ENCODE data around the gene BPIFB1. TPM values are rescaled to one million over a fixed set of nuclear protein-coding genes. Genes with fewer than 3 reads are reported as not detected.

The BPIFB1 gene
- total and polyA plus RNA-seq, 2 of the 8 experiments (the other 6 are each of a cell fraction or from before 2014, with no cell fraction given), result not detected

GRCh38 chr20:33280775-33281174 lies 2.2 kb upstream of the BPIFB1 start (continued):
- TF ChIP-seq TAF7 (optimal IDR thresholded peaks at IDR 0.05; ENCODE audit: borderline replicate concordance, low read depth, low read length), result no peak
- TF ChIP-seq RXRA (IDR thresholded peaks at IDR 0.05; ENCODE audit: insufficient read depth, low read depth, low read length), result no peak
- TF ChIP-seq CREB1 (IDR thresholded peaks at IDR 0.05), result no peak
- TF ChIP-seq TCF12 (IDR thresholded peaks at IDR 0.05; ENCODE audit: low read depth, low read length), result no peak
- no peak for TF ChIP-seq RAD21 (IDR thresholded peaks at IDR 0.05 in 1 of 2, conservative IDR thresholded peaks at IDR 0.05 in 1 of 2; ENCODE audit: low read depth in 2 of 2, low read length in 2 of 2)
- TF ChIP-seq FOSL1 (IDR thresholded peaks at IDR 0.05; ENCODE audit: insufficient read depth, low read depth, low read length), result no peak

Data from H1 (cell line).